GM21737 (cell line): ENCODE measurements around the gene FAT1.

Experiments
- ATAC-seq: cut with Tn5 transposase; IDR thresholded peaks from one replicate; pipeline ENCODE4 v1.9.1; 2021; ENCODE audit warnings: mild to moderate bottlenecking, moderate library complexity; ENCODE audit not compliant: unreplicated experiment

The FAT1 gene

DNA sequence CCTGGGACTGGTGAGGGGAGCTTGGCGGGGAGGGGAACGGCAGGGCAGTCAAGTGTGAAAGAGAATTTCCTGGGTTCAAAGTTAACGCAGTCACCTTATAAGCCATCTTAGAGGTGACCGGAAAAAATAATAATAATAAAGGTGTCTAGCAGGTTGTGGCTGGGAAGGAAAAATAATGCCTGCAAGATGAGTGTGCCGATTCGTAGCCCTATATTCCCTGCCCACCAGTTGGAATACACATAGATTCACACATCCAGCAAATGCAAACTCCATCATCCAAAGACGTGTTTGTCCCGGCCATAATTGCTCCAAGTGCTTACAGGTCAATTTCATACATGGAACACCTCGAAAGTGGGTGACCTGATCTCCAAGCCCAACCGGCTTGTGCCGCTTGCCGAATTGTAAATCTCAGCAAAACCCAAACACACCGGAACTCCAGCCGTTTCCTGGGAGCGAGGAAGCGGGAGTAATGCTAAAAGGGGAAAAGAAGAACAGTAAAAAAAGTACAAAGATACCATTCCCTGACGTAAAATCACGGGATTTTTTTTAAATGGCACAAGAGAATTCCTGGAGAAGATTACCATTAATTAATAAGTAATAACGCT, 1.3 kb upstream of the FAT1 start:
- ATAC-seq, result no peak

DNA sequence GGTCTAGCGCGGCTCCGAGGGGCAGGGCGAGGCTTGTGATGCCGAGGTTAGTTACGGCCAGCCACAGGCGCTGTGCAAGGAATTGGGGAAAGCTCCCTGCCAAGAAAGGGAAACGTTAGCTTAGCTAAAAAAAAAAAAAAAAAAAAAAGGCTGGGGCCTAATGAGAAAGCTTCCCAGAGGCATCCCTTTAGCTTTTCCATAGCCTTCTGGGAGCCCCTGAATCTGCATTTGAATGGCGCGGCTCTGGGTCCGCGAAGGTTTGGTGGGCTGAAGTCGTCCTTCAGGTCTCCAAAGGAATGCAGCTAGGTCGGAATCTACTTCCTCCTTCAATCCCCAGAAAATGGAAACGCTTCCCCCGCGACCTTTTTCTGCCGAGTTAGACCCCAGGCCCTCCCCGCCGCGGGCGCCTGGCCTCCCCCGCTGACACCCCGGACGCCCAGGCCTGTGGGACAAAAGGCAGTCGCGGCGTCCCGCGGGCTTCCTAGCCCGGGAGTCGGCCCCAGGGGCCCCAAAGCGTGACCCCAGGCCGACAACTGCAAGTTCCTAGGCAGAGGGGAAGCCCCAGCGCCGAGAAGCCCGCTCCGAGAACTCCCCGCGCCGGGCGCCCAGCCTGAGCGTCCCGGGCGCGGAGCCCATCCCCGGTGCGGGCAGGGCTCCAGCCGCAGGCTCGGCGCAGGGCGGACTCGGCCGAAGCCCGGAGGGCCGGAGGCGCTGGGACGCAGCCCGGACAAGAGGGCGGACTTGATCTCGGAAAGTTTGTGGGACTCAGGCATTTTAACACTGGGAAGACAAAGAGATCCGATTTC, 605 bp upstream of the FAT1 start:
- ATAC-seq, result no peak

DNA sequence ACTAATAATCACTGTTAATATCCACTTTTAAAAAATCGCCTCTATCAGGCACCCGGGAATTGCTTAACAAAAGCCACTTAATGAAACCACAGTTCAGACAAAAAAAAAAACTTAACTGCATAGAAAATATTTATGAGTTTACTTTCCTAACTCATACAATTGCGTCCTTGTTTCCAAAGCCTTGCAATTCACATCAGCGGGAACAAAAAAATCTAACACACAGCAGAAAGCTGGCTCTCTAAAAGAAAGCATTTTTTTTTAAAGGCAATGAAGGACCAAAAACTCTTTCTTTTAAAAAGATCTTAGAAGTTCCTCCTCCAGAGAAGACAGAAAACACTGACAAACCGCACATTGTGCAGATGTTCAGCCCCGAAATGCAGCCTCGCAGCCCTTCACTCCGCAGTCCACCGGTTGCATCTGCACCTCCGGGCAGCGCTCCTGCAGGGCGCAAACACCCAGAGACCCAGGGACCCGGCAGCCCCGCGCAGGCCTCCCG, 812 bp downstream of the FAT1 start:
- no peak for ATAC-seq

DNA sequence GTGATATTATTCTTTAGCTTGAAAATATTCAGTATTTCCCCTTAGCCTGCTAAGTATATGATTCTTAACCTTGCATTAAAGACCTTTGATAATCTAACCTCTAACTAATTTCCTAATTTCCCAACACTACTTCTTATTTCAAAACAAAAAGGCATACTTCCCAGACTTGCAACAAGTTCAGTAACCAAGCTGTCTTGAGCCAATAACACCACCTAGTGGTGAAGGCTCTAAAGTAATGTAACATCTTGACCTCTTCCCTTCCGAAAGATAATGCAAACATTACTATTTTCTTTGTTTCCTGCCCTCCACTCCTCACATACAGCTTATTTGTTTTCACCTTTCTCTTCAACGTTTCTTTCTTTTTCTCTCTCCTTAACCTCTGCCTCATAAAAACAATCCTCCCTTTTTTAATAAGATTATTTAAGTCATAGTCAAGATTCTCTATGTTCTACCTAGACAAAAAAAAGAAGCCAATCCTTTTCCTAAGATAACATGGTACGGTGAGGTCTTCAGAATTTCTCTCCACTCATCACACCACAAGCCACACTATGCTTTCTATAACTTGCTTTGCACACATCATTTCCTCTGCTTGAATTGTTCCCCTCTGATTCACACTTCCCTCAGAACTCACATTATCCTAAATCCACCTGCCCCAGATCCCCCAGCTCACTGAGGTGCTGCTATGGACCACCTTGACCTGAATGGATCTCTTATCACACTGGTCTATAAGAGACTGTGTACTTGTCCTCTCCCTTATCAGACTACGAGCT, 3.5 kb downstream of the FAT1 start:
- no peak for ATAC-seq

DNA sequence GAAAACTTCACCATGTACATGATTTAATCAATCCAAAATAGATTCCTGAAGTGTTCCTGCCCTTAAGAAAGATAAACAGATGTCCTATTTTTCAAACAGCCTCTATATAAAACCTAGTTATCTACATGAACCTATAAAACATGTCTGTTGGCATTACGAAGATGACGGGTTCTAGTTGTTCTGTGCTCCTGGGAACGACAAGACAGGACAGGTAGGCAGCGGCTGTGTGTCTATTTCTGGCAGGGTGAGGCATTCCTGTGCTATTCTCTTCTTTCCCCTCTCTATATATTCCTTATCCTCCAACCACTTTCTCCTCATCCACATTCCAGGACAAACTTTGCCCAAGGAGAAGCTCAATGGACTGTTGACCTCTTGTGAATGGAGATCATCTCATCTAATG, 6.1 kb downstream of the FAT1 start:
- no peak for ATAC-seq

DNA sequence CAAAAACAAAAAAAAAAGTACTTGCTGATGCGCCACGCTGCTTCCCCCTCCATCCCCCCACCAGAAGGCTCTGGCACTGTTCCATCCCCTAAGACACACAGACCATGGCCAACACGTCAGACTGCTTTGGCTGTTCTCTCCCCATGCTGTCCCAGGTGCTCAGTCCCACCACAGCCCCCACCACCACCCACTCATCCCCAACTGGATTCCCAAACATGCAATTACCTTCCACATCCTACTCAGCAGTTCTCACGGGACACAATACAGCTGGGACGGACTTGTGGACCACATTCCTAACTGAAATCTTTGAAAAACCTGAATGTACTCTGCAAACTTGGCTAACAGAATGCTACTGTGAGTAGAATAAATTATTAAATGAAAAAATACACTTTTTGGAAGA, 8.6 kb downstream of the FAT1 start:
- ATAC-seq, result no peak

DNA sequence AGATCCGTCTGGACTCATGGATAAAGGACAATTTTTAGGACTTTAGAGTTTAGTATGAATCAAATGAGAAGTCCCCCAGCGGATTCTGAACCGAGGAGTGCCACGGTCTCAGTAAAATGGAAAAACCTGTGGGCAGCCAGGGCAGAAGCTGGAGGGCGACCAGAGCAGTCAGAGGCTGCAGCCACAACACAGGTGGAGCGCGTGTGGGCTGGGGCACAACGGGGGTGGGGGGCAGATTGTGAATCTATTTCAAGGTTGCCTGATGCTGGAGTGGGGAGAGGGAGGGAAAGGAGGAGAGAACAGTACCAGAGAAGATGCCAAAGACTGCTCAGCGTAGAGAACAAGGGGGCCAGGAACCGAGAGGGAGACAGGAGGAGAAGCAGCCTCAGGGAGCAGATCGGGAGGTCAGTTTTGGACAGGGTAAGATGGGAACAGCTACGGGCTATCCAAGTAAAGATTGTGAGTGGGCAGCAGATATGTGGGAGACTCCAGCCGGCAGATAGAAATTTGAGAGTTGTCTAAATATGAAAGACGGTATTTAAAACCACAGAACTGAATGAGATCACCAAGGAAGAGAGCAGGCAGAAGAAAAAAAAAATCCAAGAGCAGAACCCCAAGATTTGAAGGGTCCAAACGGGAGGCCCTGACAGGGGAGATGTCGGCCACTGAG, 9.5 kb downstream of the FAT1 start:
- ATAC-seq, result no peak

DNA sequence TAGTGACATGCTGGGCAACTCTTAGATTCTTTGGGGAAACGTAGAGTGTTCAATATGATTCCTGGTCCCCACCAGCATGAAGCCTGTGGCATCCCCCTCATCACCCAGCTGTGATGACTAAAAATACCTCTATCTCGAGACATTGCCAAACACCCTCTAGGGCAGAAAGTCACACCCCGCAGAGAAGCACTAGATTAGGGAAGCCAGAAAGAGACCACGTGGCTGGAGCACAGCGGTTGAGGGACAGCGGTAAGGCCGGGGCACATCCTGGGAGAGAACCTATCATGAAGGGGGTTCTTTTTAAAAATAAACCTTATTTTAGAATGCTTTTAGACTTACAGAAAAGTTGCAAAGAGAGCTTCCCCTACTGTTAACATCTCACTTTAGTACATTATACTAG, 11.0 kb downstream of the FAT1 start:
- ATAC-seq, result no peak

DNA sequence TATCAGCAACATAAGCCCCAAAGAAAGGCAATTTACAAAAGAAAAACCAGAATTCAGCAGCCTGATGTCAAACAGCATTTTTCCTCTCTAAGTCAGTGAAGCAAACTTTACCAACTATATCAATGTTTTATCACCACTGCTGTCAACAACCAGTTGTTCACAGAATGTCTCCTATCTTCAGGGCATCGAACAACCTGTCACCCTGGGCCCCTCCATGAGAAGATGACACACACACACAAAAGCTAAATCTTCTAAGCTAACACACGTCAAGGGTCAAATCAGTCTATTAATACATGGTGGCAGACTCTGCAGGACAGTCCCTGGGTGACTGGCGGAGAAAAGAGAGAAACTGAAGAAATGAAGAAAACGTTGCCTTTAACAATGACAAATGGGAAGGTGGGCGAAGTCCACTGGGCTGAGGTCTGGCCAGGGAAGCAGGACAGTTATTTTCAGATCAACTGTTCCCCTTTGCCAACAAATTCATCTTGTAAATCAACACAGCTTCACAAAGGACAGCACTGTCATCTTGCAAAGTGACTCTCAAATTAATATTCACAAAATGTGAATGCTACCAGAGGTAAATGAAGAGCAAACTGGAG, 13.0 kb downstream of the FAT1 start:
- no peak for ATAC-seq

DNA sequence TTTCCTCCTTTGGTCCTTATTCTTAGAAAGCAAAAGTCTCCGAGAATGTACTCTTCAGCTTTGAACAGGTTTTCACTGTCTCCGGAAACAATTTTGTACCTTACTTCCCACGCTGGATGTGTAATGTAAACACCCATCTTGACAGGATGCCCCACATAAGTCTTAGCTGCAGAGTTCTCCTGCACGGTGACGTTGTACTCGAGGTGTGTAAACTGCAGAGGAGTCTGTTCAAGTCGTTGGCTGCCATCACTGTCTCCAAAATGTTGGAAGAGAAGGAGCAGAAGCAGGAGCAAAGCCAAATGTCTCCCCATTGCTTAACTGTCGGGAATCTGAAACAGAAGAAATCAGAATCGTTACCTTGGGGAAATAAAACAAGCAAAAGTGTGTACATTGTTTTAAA, 14.1 kb downstream of the FAT1 start:
- no peak for ATAC-seq

DNA sequence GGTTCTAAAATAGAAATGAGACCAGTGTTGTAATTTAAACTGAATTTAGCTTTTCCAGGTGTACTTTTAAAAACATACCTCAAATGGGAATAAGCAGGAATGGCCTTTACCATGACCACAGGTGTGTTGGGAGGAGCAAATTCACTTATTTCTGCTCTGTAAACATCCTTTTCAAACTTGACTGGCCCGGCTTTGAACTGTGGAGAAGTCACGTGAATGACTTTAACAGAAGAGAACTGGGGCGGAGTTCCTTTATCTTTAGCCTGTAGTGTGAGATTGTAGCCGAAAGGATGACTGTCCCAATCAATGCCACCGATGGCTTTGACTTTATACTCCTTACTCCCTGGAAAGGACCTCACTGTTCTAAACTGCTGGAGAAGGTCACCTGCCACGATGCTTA, 15.1 kb downstream of the FAT1 start:
- ATAC-seq, result no peak

DNA sequence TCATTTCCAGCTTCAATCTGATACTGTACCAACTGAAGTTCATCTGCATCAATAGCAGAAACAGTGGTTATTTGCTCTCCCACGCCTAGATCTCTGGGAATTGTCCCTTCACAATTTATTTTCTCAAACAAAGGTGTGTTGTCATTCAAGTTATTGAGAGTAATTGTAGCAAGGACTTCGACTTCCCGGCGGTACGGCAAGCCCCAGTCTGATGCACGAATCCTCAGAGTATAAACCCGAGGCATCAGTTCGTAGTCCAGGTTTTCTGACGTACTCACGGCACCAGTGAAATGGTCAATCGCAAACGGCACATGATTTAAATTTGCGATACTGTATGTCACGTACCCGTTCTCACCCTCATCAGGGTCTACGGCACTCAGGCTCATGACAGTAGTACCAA, 15.7 kb downstream of the FAT1 start:
- no peak for ATAC-seq

DNA sequence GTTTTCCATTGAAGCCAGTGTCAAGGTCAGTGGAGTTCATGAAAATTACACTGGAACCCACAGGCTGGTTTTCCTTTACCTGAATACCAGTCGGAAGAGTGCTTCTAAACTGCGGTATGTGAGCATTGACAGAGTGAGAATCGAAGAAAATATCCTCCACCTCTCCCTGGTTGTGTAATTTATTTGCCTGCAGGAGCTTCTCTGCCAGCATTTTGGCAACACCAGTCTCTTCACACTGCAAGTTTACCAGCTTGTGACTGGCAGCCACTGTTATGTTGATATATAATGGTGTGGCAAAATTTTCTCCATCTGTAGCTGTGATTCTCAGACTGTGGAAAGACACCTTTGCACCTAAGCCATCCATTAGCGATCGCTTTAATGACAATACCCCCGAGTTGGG, 16.1 kb downstream of the FAT1 start:
- ATAC-seq, result no peak

DNA sequence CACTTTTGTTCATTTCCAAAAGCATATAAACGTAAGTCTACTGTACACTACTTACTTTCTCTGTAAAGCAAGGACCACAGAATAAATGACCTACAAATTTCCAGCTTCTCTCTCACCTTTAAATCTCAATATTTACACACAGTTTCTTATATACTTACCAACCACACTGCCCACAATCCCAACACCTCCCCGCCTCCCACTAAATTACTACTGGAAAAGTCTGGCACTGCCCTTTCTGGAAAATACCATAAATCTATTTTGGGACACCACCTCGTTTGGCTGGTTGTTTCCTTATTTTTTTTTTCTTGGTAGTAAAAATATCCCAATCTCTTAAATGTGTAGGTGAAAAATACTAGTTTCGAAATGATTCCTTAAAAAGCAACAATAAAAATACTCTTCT, 19.6 kb downstream of the FAT1 start:
- no peak for ATAC-seq

DNA sequence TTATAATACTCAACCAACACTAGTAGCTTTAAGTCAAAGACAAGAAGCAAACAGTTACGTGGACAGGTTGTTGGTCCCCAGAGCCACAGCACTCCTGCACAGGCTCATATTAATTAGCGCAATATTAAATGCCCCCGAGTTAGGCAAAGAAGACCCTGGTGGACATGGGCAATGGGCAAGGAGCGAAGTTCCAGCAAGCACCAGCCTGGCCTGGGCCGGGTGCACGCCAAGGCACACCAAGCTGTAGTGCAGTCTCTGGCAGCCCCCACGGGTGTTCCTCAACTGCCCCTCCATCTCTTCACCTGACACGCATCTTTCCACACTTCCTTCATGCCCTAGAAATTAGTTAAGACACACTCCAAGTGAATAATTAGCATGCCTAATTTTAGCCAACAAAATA, 20.1 kb downstream of the FAT1 start:
- no peak for ATAC-seq

DNA sequence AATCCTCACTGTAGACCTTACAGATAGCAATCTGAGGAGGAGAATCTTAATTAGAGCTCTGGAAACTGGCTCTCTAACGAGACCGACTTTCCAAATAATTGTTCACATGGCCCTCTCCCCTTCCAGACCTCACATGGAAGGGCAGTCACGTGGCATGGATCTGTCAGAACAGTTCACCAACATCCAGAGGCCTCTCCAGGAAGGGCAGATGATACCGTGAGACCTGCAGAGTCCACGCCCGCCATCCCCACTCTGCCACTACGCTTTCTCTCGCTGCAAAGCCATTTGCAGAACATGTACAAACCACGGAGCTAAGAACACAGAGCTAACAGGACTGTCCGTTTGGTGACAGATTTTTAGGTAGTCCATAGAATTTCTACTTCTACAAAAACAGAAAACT, 20.7 kb downstream of the FAT1 start:
- no peak for ATAC-seq

DNA sequence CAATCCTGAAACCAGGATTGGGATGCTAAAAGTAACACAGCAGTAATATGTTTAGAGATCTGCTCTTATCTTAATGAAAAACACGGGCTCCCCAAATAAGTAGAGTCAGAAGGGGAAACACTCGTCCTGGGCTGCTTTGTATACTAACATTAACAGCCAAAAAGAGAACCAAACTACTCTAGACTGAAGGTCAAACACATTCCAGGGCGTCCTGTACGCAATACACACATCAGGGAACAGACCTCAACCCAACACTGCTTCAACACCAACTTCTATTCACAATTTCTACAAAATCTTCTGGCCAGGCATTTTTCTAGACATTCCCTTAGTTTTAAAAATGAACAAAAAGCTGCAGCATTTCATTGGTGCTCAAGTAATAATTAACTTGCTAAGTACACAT, 21.4 kb downstream of the FAT1 start:
- ATAC-seq, result no peak

DNA sequence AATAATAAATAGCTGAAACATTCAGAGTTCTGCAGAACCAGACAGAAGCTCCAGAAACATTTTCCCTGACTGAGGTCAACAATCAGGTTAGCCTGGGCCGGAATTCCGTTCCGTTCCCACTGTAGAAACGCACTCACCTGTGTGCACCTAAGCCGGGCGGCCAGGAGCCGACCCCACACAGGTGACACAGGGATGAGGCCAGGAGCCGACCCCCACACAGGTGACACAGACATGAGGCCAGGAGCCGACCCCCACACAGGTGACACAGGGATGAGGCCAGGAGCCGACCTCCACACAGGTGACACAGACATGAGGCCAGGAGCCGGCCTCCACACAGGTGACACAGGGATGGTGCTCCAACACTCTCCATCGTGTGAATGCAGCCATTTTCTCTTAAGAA, 21.9 kb downstream of the FAT1 start:
- ATAC-seq, result no peak

DNA sequence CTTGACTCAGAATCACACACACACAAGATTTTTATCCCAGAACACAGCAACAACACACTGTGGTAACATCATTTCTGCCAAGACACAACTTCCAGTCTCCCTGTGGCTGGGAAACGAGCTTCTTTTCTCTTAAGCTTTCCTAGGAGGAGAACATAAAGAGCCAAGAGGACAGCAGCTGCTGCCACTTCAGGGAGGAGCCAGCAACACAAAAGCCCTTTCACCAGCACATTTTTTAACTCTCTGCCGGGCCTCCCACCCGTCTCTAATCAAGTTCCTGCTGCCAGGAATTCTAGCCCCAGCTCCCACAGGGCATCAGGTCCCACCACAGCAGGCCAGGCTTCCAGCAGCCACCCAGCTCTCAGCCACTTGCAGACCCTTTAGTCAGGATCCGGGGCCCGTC, 22.4 kb downstream of the FAT1 start:
- ATAC-seq, result no peak

DNA sequence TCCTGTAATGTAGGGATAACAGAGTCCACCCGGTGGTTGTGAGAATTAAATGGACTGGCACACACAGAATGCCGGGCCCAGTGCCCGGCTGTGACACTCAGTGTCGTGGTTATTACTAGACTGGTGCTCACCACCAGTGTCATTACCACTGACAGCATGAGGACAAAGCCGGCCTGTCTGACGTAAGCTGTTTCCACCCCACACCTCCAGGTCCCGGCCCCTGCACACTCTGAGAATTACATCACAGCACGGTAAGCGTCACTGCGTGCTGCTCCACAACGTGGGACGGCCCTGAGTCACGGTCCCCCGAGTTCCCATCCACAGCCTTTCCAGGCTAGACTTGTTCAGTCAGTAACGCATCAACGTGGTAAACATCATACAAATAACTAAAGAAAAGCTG, 22.9 kb downstream of the FAT1 start:
- ATAC-seq, result no peak

DNA sequence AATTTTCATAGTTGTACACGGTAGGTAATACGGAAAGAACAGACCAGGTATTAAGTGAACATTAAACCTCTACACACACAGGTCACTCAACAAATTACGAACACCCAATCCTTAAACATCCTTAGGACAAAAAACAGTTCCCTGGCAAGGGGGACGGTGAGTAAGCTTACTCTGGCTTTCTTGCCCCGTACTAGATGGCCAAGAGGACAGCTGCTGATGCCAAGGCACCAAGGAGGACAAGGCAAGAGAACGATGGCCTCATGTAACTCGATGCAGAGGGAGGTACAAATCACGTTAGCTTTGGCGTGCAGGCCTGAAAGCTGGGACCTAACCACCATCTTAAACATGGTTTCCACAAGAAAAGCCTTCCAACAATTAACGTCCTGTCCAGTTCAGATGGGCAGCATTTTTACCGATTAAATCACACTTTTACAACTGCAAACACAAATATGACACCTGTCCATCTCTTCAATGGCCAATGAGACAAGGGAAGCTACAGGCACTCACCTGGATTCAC, 23.7 kb downstream of the FAT1 start:
- no peak for ATAC-seq
